ENCODE results near the gene RALGPS1.

GRCh38 chr9:127116088-127116726 is 201.6 kb downstream of the RALGPS1 start:
- TF ChIP-seq, protein P1, sequence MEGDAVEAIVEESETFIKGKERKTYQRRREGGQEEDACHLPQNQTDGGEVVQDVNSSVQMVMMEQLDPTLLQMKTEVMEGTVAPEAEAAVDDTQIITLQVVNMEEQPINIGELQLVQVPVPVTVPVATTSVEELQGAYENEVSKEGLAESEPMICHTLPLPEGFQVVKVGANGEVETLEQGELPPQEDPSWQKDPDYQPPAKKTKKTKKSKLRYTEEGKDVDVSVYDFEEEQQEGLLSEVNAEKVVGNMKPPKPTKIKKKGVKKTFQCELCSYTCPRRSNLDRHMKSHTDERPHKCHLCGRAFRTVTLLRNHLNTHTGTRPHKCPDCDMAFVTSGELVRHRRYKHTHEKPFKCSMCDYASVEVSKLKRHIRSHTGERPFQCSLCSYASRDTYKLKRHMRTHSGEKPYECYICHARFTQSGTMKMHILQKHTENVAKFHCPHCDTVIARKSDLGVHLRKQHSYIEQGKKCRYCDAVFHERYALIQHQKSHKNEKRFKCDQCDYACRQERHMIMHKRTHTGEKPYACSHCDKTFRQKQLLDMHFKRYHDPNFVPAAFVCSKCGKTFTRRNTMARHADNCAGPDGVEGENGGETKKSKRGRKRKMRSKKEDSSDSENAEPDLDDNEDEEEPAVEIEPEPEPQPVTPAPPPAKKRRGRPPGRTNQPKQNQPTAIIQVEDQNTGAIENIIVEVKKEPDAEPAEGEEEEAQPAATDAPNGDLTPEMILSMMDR (IDR thresholded peaks at IDR 0.05), result no peak
- TF ChIP-seq, protein P2, sequence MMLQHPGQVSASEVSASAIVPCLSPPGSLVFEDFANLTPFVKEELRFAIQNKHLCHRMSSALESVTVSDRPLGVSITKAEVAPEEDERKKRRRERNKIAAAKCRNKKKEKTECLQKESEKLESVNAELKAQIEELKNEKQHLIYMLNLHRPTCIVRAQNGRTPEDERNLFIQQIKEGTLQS (CRISPR knock-in tag; conservative IDR thresholded peaks at IDR 0.05), result no peak
- TF ChIP-seq EMX1 (CRISPR knock-in tag; IDR thresholded peaks at IDR 0.05), result no peak
- TF ChIP-seq, protein P3, sequence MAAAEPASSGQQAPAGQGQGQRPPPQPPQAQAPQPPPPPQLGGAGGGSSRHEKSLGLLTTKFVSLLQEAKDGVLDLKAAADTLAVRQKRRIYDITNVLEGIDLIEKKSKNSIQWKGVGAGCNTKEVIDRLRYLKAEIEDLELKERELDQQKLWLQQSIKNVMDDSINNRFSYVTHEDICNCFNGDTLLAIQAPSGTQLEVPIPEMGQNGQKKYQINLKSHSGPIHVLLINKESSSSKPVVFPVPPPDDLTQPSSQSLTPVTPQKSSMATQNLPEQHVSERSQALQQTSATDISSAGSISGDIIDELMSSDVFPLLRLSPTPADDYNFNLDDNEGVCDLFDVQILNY (CRISPR knock-in tag; IDR thresholded peaks at IDR 0.05), result no peak
- TF ChIP-seq NR3C1 (CRISPR knock-in tag; conservative IDR thresholded peaks at IDR 0.05; ENCODE audit: low read depth), result no peak
- no peak for TF ChIP-seq JUN (CRISPR knock-in tag; IDR thresholded peaks at IDR 0.05)
- TF ChIP-seq, protein P4, sequence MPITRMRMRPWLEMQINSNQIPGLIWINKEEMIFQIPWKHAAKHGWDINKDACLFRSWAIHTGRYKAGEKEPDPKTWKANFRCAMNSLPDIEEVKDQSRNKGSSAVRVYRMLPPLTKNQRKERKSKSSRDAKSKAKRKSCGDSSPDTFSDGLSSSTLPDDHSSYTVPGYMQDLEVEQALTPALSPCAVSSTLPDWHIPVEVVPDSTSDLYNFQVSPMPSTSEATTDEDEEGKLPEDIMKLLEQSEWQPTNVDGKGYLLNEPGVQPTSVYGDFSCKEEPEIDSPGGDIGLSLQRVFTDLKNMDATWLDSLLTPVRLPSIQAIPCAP (CRISPR knock-in tag; IDR thresholded peaks at IDR 0.05), result no peak
- TF ChIP-seq MAX (CRISPR knock-in tag; IDR thresholded peaks at IDR 0.05), result no peak
- no peak for TF ChIP-seq SP1 (CRISPR knock-in tag; conservative IDR thresholded peaks at IDR 0.05)
- TF ChIP-seq, protein P5, sequence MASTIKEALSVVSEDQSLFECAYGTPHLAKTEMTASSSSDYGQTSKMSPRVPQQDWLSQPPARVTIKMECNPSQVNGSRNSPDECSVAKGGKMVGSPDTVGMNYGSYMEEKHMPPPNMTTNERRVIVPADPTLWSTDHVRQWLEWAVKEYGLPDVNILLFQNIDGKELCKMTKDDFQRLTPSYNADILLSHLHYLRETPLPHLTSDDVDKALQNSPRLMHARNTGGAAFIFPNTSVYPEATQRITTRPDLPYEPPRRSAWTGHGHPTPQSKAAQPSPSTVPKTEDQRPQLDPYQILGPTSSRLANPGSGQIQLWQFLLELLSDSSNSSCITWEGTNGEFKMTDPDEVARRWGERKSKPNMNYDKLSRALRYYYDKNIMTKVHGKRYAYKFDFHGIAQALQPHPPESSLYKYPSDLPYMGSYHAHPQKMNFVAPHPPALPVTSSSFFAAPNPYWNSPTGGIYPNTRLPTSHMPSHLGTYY (CRISPR knock-in tag; IDR thresholded peaks at IDR 0.05), result no peak
- no peak for TF ChIP-seq ZNF416 (CRISPR knock-in tag; IDR thresholded peaks at IDR 0.05)
- no peak for TF ChIP-seq MXD4 (CRISPR knock-in tag; IDR thresholded peaks at IDR 0.05; ENCODE audit: borderline replicate concordance)
- no peak for TF ChIP-seq ZNF396 (CRISPR knock-in tag; IDR thresholded peaks at IDR 0.05; ENCODE audit: borderline replicate concordance)
- TF ChIP-seq FOXK1 (CRISPR knock-in tag; IDR thresholded peaks at IDR 0.05), result no peak
